ENCODE measurements around the gene EFHD1. TPM values are rescaled to one million over a fixed set of nuclear protein-coding genes. Genes with fewer than 3 reads are reported as not detected.

EFHD1 gene
- total and polyA plus RNA-seq, 9 of the 15 experiments (the other 6 are each of a cell fraction or from before 2014, with no cell fraction given), result 0.66 to 9.1 (median 2.0) TPM

DNA sequence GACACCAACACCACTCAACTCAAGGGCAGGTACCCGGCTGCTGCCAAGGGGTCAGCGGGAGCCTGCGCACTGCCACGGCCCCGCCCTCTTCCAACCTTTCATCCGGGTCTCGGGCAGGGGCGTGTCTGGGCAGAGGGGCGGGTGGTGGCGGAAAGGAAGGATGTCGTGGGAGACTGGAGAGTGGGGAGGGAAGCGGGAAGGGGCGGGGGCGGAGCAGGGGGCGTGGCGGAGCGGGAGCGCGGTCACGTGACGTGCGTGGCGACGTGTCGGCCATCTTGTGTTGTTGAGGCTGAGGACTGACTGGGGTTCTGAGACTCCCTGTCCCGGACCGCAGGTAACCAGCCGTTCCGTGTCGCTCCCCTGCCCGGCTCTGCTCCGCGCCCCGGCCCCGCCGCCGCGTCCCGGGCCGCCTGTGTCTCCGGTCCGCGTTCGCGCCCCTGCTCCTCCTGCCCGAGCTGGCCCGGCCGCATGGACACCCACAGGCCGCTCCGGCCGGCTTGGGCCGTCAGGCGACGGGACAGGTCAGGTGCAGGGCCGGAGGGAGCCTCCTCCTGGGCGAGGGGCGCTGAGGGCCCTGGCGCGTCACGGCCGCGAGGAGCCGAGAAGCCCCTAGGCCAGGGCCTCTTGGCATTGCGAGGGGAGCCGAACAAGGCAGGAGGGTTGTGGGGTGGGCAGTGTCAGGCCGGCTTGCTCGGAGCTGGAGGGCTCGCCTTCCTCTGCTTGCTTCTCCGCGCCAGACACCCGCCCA lies 63.8 kb downstream of the EFHD1 start, which contains the start of gene GIGYF2 (continued):
- TF ChIP-seq RBBP5 (IDR thresholded peaks at IDR 0.05; ENCODE audit: borderline replicate concordance, insufficient read depth, low read length, poor library complexity, severe bottlenecking), result peak; percentile 84
- TF ChIP-seq, protein P1, sequence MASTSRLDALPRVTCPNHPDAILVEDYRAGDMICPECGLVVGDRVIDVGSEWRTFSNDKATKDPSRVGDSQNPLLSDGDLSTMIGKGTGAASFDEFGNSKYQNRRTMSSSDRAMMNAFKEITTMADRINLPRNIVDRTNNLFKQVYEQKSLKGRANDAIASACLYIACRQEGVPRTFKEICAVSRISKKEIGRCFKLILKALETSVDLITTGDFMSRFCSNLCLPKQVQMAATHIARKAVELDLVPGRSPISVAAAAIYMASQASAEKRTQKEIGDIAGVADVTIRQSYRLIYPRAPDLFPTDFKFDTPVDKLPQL (IDR thresholded peaks at IDR 0.05; ENCODE audit: extremely low read depth, insufficient read length), result no peak
- TF ChIP-seq PHTF2 (CRISPR knock-in tag; IDR thresholded peaks at IDR 0.05), result no peak
- no peak for TF ChIP-seq LARP7 (IDR thresholded peaks at IDR 0.05)
- TF ChIP-seq SNIP1 (IDR thresholded peaks at IDR 0.05; ENCODE audit: low read depth), result no peak
- no peak for TF ChIP-seq POLR2AphosphoS2 (IDR thresholded peaks at IDR 0.05; ENCODE audit: low read length)
- no peak for TF ChIP-seq MTA1 (IDR thresholded peaks at IDR 0.05; ENCODE audit: borderline replicate concordance)
- TF ChIP-seq NFXL1 (CRISPR knock-in tag; IDR thresholded peaks at IDR 0.05), result no peak
- TF ChIP-seq TCFL5 (CRISPR knock-in tag; conservative IDR thresholded peaks at IDR 0.05), result no peak
- no peak for TF ChIP-seq ZNF644 (tag; IDR thresholded peaks at IDR 0.05; ENCODE audit: low read depth)
- TF ChIP-seq, protein P2, sequence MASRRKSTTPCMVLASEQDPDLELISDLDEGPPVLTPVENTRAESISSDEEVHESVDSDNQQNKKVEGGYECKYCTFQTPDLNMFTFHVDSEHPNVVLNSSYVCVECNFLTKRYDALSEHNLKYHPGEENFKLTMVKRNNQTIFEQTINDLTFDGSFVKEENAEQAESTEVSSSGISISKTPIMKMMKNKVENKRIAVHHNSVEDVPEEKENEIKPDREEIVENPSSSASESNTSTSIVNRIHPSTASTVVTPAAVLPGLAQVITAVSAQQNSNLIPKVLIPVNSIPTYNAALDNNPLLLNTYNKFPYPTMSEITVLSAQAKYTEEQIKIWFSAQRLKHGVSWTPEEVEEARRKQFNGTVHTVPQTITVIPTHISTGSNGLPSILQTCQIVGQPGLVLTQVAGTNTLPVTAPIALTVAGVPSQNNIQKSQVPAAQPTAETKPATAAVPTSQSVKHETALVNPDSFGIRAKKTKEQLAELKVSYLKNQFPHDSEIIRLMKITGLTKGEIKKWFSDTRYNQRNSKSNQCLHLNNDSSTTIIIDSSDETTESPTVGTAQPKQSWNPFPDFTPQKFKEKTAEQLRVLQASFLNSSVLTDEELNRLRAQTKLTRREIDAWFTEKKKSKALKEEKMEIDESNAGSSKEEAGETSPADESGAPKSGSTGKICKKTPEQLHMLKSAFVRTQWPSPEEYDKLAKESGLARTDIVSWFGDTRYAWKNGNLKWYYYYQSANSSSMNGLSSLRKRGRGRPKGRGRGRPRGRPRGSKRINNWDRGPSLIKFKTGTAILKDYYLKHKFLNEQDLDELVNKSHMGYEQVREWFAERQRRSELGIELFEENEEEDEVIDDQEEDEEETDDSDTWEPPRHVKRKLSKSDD (conservative IDR thresholded peaks at IDR 0.05; ENCODE audit: low read length), result no peak
- TF ChIP-seq SIX5 (IDR thresholded peaks at IDR 0.05; ENCODE audit: borderline replicate concordance in 1 of 2, insufficient read depth in 1 of 2, low read depth in 1 of 2, low read length in 2 of 2), result no peak
- TF ChIP-seq, protein P3, sequence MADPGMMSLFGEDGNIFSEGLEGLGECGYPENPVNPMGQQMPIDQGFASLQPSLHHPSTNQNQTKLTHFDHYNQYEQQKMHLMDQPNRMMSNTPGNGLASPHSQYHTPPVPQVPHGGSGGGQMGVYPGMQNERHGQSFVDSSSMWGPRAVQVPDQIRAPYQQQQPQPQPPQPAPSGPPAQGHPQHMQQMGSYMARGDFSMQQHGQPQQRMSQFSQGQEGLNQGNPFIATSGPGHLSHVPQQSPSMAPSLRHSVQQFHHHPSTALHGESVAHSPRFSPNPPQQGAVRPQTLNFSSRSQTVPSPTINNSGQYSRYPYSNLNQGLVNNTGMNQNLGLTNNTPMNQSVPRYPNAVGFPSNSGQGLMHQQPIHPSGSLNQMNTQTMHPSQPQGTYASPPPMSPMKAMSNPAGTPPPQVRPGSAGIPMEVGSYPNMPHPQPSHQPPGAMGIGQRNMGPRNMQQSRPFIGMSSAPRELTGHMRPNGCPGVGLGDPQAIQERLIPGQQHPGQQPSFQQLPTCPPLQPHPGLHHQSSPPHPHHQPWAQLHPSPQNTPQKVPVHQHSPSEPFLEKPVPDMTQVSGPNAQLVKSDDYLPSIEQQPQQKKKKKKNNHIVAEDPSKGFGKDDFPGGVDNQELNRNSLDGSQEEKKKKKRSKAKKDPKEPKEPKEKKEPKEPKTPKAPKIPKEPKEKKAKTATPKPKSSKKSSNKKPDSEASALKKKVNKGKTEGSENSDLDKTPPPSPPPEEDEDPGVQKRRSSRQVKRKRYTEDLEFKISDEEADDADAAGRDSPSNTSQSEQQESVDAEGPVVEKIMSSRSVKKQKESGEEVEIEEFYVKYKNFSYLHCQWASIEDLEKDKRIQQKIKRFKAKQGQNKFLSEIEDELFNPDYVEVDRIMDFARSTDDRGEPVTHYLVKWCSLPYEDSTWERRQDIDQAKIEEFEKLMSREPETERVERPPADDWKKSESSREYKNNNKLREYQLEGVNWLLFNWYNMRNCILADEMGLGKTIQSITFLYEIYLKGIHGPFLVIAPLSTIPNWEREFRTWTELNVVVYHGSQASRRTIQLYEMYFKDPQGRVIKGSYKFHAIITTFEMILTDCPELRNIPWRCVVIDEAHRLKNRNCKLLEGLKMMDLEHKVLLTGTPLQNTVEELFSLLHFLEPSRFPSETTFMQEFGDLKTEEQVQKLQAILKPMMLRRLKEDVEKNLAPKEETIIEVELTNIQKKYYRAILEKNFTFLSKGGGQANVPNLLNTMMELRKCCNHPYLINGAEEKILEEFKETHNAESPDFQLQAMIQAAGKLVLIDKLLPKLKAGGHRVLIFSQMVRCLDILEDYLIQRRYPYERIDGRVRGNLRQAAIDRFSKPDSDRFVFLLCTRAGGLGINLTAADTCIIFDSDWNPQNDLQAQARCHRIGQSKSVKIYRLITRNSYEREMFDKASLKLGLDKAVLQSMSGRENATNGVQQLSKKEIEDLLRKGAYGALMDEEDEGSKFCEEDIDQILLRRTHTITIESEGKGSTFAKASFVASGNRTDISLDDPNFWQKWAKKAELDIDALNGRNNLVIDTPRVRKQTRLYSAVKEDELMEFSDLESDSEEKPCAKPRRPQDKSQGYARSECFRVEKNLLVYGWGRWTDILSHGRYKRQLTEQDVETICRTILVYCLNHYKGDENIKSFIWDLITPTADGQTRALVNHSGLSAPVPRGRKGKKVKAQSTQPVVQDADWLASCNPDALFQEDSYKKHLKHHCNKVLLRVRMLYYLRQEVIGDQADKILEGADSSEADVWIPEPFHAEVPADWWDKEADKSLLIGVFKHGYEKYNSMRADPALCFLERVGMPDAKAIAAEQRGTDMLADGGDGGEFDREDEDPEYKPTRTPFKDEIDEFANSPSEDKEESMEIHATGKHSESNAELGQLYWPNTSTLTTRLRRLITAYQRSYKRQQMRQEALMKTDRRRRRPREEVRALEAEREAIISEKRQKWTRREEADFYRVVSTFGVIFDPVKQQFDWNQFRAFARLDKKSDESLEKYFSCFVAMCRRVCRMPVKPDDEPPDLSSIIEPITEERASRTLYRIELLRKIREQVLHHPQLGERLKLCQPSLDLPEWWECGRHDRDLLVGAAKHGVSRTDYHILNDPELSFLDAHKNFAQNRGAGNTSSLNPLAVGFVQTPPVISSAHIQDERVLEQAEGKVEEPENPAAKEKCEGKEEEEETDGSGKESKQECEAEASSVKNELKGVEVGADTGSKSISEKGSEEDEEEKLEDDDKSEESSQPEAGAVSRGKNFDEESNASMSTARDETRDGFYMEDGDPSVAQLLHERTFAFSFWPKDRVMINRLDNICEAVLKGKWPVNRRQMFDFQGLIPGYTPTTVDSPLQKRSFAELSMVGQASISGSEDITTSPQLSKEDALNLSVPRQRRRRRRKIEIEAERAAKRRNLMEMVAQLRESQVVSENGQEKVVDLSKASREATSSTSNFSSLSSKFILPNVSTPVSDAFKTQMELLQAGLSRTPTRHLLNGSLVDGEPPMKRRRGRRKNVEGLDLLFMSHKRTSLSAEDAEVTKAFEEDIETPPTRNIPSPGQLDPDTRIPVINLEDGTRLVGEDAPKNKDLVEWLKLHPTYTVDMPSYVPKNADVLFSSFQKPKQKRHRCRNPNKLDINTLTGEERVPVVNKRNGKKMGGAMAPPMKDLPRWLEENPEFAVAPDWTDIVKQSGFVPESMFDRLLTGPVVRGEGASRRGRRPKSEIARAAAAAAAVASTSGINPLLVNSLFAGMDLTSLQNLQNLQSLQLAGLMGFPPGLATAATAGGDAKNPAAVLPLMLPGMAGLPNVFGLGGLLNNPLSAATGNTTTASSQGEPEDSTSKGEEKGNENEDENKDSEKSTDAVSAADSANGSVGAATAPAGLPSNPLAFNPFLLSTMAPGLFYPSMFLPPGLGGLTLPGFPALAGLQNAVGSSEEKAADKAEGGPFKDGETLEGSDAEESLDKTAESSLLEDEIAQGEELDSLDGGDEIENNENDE (IDR thresholded peaks at IDR 0.05; ENCODE audit: low read depth, low read length), result no peak

Data from K562 (cell line).